MG63 (cell line): ENCODE data around the gene STAG3. TPM values are rescaled to one million over a fixed set of nuclear protein-coding genes. Genes with fewer than 3 reads are reported as not detected.
"Not testable (repeated sequence)": the region's sequence is repeated elsewhere in the genome, so short reads cannot be mapped to it uniquely, and the experiment has no call there.

ENCODE experiments used
- DNase-seq: peaks from one replicate; pipeline ENCODE4 v3.0.0-alpha.2; 2020
- H3K27me3 ChIP-seq: fragments of 250-450 bp; sonication (Bioruptor Pico); 2 replicates; pipeline ENCODE4 v1.5.1; 2020; ENCODE audit warnings: mild to moderate bottlenecking, moderate library complexity
- H3K36me3 ChIP-seq: fragments of 250-450 bp; sonication (Bioruptor Pico); 2 replicates; pipeline ENCODE4 v1.5.1; 2020; ENCODE audit warnings: mild to moderate bottlenecking, moderate library complexity
- H3K4me3 ChIP-seq: fragments of 250-450 bp; sonication (Bioruptor Pico); 2 replicates; pipeline ENCODE4 v1.5.1; 2020; ENCODE audit warnings: mild to moderate bottlenecking, moderate library complexity
- H3K9me3 ChIP-seq: fragments of 250-450 bp; sonication (Bioruptor Pico); 2 replicates; pipeline ENCODE4 v1.5.1; 2020; ENCODE audit warnings: mild to moderate bottlenecking, moderate library complexity
- total RNA-seq: library from RNA; depleted of rRNA; stranded (reverse); fragments of >200 nt; shearing (Covaris generic); gene quantifications from 2 replicates; pipeline ENCODE4 v1.2.3, GENCODE V29; 2014; ENCODE audit warnings: low replicate concordance

Gene STAG3
- total RNA-seq, 1 experiment from 2014 or later = 0.13 TPM

DNA sequence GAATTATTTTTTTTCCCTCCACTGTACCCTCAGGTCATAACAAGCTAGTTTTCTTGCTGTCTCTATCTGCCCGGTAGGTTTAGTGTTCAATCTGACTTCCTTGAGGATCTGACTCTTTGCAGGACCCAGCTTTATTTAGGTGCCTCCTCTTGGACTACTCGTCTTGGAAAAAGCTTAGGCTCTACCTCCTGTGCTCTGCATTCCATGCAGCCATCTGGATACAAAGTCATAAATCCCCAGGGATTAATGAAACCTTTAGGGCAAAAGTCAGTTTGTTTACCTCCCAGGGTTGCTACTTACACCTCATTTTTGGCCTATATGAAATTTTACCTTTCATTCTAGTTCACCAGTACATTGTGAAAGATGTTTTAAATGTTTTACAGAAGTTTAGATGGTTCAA, 8.0 kb downstream of the STAG3 start:
- H3K9me3 ChIP-seq = no peaks in the 10 kb centered on the region
- no peaks in the 10 kb centered on the region for H3K27me3 ChIP-seq
- no peak overlapping the region for H3K4me3 ChIP-seq
- DNase-seq = no peak
- H3K36me3 ChIP-seq = no peaks in the 10 kb centered on the region

DNA sequence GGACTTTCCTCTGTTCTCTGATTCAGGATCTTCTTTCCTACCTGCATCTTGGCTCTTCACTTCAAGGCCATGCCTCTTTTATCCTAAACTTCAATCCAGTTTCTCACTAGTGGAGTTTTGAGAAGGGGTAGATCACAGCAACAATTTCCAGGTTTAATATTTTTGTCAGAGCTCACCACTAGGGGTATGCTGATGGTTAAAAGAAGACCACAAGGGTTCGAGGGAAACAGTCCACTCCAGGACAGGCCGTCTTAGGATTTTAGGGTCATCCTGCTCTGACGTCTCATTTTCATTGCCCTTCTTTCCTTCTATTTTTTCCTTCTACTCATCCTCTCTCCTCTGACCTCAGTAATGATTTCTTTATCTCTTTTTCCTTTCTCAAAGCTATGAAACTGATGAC, 11.3 kb downstream of the STAG3 start:
- Histone ChIP-seq H3K9me3 (no peaks in the 10 kb centered on the region), H3K27me3 (no peaks in the 10 kb centered on the region), H3K4me3 (no peak overlapping the region), H3K36me3 (no peaks in the 10 kb centered on the region)
- no peak for DNase-seq

DNA sequence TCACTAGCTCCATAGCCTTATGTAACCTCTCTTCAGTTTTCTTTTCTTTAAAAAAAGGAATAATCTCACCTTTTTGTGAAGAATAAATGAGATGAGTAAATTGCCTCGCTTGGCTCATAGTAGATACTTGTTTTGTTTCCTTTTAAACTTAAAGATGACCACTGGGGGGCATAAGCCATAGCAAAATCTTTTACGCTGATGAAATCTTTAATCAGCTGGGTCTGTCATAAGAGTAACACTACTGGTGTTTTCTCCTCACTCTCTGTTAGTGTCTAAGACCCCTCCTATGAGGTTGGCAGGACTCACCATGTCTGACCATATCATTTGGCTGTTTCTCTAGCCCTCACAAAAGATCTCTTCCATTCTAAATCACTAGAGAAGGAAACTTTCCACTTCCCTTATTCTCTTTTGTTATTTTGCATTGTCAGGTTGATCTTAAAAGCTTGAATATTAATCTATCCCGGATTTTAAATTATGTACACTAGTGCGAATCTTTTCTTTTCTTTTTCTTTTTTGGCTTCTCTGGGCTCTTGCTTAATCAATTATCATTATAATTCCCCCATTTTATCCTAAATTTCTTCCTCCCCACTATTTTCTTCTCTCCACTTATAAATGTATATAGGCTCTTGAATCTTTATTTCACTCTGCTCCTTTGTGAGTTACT, 12.5 kb downstream of the STAG3 start:
- Histone ChIP-seq H3K4me3 (no peak overlapping the region), H3K27me3 (no peaks in the 10 kb centered on the region), H3K9me3 (no peaks in the 10 kb centered on the region), H3K36me3 (no peaks in the 10 kb centered on the region)
- no peak for DNase-seq

DNA sequence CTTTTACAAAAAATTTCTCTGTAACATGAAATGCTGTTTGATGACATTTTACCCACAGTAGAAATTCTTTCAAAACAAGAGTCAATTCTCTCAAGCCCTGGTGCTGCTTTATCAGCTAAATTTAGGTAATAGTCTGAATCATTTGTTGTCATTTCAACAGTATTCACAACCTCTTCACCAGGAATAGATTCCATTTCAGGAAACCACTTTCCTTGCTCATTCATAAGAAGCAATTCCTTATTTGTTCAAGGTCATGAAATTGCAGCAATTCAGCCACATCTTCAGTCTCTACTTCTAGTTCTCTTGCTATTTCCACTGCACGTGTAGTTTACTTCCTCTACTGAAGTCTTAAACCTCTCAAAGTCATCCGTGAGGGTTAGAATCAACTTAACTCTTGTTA, 14.1 kb downstream of the STAG3 start:
- no peaks in the 10 kb centered on the region for H3K9me3 ChIP-seq
- no peaks in the 10 kb centered on the region for H3K27me3 ChIP-seq
- no peaks in the 10 kb centered on the region for H3K36me3 ChIP-seq
- DNase-seq = no peak
- H3K4me3 ChIP-seq = no peak overlapping the region

DNA sequence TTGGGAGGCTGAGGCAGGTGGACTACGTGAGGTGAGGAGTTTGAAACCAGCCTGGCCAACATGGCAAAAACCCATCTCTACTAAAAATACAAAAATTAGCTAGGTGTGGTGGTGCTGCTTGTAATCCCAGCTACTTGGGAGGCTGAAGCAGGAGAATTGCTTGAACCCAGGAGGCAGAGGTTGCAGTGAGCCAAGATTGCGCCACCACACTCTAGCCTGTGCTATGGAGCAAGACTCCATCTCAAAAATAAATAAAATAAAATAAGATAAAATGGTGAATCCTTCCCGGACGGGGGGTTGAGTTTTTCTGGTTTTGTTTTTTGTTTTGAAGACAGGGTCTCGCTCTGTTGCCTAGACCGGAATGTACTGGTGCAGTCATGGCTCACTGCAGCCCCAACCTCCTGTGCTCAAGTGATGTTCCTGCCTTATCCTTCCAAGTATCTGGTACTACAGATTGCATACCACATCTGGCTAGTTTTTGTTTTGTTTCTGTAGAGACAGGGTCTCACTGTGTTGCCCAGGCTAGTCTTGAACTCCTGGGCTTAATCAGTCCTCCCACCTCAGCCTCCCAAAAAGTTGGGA, 14.7 kb downstream of the STAG3 start:
- H3K27me3 ChIP-seq, H3K9me3 ChIP-seq, H3K36me3 ChIP-seq, H3K4me3 ChIP-seq, DNase-seq: not testable (repeated sequence)

DNA sequence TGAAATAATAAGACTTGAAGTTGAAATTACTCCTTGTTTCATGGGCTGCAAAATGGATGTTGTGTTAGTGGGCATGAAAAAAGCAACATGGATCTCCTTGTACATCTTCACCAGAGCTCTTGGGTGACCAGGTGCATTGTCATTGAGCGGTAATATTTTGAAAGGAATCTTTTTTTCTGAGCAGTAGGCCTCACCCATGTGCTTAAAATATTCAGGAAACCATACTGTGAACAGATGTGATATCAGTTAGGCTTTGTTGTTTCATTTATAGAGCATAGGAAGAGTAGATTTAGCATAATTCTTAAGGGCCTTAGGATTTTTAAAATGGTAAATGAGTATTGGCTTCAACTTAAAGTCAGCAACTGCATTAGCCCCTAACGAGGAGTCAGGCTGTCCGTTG, 15.3 kb downstream of the STAG3 start:
- DNase-seq = no peak
- no peaks in the 10 kb centered on the region for H3K36me3 ChIP-seq
- H3K9me3 ChIP-seq = no peaks in the 10 kb centered on the region
- no peaks in the 10 kb centered on the region for H3K27me3 ChIP-seq
- no peak overlapping the region for H3K4me3 ChIP-seq

DNA sequence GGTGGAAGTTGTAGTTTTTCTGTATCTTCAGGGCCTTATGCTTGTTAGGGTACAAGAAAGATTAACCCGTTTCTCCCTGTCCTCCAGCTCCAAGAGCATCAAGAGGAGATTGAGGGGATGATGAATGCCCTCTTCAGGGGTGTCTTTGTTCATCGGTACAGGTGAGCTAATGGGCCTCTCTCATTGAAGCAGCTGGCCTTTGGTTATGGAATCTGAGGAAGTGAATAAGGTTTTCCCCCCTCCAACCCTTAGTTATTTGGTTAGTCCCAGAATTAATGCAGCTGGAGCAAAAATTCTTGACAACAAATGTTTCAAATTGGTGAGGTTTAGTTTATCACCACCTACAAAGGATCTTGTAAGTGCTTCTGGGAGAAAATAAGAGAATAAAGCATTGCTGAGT, 17.5 kb downstream of the STAG3 start:
- Histone ChIP-seq H3K36me3 (no peaks in the 10 kb centered on the region), H3K4me3 (no peak overlapping the region), H3K9me3 (no peaks in the 10 kb centered on the region), H3K27me3 (peaks cover 1% of the 10 kb centered on the region; the same call in 1 of the 2 replicates)
- no peak for DNase-seq

DNA sequence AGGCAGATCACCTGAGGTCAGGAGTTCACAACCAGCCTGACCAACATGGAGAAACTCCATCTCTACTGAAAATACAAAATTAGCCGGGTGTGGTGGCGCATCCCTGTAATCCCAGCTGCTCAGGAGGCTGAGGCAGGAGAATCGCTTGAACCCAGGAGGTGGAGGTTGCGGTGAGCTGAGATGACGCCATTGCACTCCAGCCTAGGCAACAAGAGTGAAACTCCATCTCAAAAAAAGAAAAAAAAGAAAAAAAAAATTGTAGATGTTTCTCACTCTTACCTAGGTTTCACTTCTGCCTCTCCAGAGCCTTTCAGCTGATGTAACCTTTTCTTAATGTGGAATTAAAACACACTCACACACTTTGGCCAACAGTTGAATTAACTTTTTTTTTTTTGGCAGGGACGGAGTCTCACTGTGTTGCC, 18.2 kb downstream of the STAG3 start:
- not testable (repeated sequence) for H3K27me3 ChIP-seq, H3K9me3 ChIP-seq, H3K4me3 ChIP-seq, DNase-seq, H3K36me3 ChIP-seq

DNA sequence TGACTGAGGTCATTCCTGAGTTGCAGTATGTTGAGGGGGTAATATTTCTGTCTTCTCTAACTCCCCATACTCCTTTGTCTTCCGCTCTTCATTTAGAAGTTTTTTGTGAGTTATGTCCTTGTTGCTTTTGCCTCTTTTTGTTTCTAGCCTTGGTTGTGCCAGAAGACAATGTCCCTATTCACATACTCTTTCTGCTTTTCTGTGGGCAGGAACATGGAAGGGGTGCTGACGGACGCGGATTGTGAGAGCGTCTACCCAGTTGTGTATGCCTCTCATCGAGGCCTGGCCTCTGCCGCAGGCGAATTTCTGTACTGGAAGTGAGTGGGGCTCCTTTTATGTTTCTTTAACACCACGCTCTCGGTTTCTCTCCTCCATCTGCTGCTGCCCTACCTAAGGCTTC, 20.5 kb downstream of the STAG3 start:
- Histone ChIP-seq H3K4me3 (no peak overlapping the region), H3K27me3 (peaks cover 4% of the 10 kb centered on the region; the same call in 1 of the 2 replicates), H3K9me3 (no peaks in the 10 kb centered on the region), H3K36me3 (no peaks in the 10 kb centered on the region)
- no peak for DNase-seq

DNA sequence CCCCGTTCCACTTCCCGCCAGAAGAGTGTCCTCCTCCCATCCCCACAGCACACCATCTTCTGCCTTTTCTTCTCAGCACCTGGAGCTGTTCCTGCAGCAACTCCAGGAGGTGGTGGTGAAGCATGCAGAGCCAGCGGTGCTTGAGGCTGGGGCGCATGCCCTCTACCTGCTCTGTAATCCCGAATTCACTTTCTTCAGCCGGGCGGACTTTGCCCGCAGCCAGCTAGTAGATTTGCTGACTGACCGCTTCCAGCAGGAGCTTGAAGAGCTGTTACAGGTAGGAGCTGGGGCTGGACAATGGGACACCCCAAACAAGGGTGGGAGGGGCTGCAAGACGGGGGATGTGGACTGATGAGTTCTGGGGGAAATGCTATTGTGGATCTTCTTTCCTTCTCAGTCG, 23.0 kb downstream of the STAG3 start:
- no peak for DNase-seq
- H3K27me3 ChIP-seq = peaks cover 4% of the 10 kb centered on the region; the same call in 1 of the 2 replicates
- H3K9me3 ChIP-seq = no peaks in the 10 kb centered on the region
- H3K36me3 ChIP-seq = no peaks in the 10 kb centered on the region
- H3K4me3 ChIP-seq = no peak overlapping the region

DNA sequence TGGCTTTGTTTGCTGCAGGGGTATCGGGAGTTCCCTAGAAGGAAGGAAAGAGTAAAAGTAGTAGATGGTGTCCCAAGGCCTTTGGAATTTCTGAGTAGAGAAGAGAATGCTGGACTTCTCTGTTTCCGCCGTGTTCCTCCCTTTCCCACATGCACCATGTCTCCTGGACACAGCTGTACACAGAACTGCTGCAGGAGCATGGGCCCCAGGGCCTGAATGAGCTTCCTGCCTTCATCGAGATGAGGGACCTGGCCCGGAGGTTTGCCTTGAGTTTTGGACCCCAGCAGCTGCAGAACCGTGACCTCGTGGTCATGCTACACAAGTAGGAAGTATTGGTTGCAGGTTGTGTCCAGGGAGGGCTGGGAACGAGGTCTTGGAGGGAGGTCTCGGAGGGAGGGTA, 26.7 kb downstream of the STAG3 start:
- Histone ChIP-seq H3K36me3 (no peaks in the 10 kb centered on the region), H3K27me3 (peaks cover 4% of the 10 kb centered on the region; the same call in 1 of the 2 replicates), H3K9me3 (no peaks in the 10 kb centered on the region), H3K4me3 (no peak overlapping the region)
- DNase-seq = no peak

DNA sequence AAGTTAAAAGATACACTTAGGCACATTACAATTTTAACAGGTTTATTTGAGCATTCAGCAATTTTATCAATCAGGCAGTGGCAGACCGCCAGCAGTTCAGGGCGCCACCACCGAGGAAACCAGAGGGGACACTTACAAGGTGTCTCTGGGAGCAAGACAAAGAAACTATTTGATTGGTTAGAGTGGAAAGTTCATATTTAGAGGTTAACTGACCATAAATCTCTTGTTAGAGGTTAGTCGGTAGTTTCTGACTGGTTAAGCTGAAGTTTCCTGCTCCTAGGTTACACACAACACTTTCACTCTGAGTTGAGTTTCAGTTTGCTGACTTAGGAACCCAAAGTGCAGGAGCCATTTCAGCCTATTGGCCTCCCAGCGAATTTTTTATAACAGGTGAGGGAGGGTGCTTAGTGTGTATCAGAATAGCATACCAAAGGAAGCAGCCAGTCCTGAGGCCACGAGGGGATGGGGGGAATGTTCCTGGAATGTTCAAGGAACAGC, 31.2 kb downstream of the STAG3 start:
- Histone ChIP-seq H3K36me3 (no peaks in the 10 kb centered on the region), H3K27me3 (no peaks in the 10 kb centered on the region), H3K4me3 (no peak overlapping the region), H3K9me3 (no peaks in the 10 kb centered on the region)
- no peak for DNase-seq

DNA sequence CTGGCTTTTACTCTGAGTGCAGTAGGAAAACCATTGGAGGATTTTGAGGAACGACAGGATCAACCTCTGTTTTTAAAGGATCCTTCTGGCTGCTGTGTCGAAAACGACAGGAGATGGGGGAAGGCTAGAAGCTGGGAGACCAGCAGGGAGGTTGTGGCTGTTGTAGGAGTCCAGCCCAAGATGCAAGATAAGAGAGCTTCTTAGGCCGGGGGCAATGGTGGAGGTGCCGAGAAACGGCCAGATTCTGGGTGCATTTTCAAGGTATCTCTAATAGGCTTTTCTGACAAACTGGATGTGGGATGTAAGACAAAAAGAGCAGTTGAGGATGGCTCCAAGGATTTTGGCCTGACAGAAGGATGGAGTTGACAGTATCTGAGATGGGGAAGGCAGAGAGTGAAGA, 31.8 kb downstream of the STAG3 start:
- no peak for DNase-seq
- H3K27me3 ChIP-seq = no peaks in the 10 kb centered on the region
- H3K36me3 ChIP-seq = no peaks in the 10 kb centered on the region
- no peak overlapping the region for H3K4me3 ChIP-seq
- no peaks in the 10 kb centered on the region for H3K9me3 ChIP-seq

DNA sequence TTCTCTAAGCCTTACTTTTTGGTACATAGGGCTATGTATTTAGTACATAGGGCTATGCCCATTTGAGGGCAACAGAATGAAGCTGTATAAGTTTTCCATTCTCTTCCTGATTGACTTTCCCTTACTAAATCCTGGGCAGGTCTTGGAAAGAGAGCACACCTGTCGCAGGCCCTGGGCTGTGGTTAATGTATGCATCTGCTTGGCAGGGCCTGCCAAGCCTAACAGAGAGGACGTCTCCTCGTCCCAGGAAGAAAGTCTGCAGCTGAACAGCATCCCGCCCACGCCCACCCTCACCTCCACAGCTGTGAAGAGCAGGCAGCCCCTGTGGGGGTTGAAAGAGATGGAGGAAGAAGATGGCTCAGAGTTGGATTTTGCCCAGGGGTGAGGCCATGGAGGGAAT, 33.1 kb downstream of the STAG3 start:
- no peaks in the 10 kb centered on the region for H3K36me3 ChIP-seq
- DNase-seq = no peak
- no peak overlapping the region for H3K4me3 ChIP-seq
- no peaks in the 10 kb centered on the region for H3K9me3 ChIP-seq
- H3K27me3 ChIP-seq = no peaks in the 10 kb centered on the region

DNA sequence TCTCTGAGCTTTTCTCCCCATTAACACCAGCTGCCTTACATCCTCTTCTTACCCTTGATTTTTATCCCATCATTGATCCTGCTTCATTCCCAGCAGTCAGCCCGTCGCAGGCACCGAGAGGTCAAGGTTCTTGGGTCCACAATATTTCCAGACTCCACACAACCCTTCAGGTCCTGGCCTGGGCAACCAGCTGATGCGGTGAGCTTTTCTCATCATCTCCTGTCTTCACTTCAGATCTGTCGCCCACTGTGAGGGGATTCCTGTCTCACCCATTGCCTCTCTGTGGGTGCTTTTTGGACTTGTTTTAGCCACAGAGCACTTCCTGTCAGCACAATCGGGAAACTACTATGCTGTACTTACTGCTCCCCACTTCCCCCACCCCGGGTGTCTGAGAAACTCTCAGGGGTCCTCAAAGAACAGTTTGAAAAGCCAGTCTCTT, 33.6 kb downstream of the STAG3 start:
- Histone ChIP-seq H3K9me3 (no peaks in the 10 kb centered on the region), H3K36me3 (no peaks in the 10 kb centered on the region), H3K4me3 (no peak overlapping the region), H3K27me3 (no peaks in the 10 kb centered on the region)
- no peak for DNase-seq

DNA sequence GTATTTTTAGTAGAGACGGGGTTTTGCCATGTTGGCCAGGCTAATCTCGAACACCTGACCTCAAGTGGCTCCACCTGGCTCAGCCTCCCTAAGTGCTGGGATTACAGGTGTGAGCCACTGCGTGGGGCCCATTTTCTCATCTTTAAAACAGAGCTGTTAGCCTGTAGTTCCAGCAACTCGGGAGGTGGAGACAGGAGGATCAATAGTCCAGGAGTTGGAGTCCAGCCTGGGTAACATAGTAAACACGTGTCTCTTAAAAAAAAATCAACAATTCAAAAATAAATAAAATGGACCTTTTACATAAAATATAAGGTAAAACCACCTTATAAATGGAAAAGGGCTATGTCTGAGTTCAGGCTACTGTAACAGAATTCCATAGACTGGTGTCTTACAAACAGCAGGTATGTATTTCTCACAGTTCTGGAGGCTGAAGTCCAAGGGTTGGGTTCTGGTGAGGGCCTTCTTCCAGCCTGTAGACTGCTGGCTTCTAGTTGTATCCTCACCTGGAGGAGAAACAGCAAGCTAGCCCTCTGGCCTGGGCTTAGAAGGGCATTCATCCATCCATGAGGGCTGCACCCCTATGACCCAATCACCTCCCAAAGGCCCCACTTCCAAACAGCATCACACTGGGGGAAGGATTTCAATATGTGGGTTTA, 35.0 kb downstream of the STAG3 start:
- no peaks in the 10 kb centered on the region for H3K36me3 ChIP-seq
- H3K27me3 ChIP-seq = no peaks in the 10 kb centered on the region
- H3K4me3 ChIP-seq = no peak overlapping the region
- DNase-seq = no peak
- no peaks in the 10 kb centered on the region for H3K9me3 ChIP-seq

DNA sequence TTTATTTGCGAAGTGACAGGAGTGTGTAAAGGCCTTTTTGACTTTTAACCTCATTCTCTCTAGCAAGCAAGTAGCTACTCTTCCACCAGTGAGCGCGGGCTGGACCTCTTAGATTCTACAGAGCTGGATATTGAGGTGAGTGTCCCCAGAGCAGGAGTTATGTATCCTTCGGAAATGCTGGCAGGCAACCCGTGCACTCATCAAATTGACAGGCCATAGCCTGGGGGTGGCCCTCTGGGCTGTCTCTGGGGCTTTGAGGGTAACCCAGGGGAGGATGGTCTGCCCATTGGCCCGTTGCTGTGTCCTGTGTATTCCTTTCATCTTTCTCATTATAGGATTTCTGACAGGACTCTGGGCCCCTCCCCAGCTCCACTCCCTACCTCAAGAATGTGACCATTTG, 36.0 kb downstream of the STAG3 start:
- no peak for DNase-seq
- Histone ChIP-seq H3K36me3 (no peaks in the 10 kb centered on the region), H3K9me3 (no peaks in the 10 kb centered on the region), H3K4me3 (no peak overlapping the region), H3K27me3 (no peaks in the 10 kb centered on the region)

DNA sequence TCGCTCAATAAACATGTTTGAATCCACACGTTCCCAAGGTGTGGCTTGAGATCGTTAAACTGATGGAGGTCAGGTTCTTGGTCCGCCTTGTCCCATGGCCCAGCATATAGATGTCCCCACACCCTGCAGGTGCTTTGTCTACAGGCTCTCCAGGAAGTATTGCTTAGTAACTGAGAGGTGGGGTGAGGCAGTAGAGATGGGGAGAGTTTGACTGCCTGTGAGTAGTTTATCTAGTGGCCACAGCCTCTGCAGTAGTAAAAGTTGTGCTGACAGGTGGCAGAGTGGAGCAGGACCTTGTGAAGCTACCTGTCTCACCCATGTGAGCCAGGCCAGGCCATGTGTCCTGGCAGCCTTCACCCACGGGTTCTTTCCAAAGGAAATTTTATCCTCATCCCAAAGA, 36.6 kb downstream of the STAG3 start:
- not testable (repeated sequence) for DNase-seq, H3K36me3 ChIP-seq, H3K27me3 ChIP-seq, H3K4me3 ChIP-seq, H3K9me3 ChIP-seq
